ENCODE data around the gene RIMOC1.
"Not testable (repeated sequence)": the region's sequence is repeated elsewhere in the genome, so short reads cannot be mapped to it uniquely, and the experiment has no call there.

Gene RIMOC1

GRCh38 chr5:41940641-41941040 lies 36.5 kb downstream of the RIMOC1 start:
- H4K20me1 ChIP-seq (ENCODE audit: insufficient read depth, low read length) = no peaks in the 10 kb centered on the region
- H3K4me1 ChIP-seq (ENCODE audit: low read length) = no peaks in the 10 kb centered on the region
- H3K36me3 ChIP-seq (replicated peaks; ENCODE audit: insufficient read depth, low read length) = no peaks in the 10 kb centered on the region
- H3K27ac ChIP-seq (ENCODE audit: low read length) = no peak overlapping the region
- no peaks in the 10 kb centered on the region for H3K9me3 ChIP-seq (replicated peaks; ENCODE audit: insufficient read depth, low read length)
- H3K4me2 ChIP-seq (ENCODE audit: low read depth, low read length) = no peak overlapping the region
- no peak overlapping the region for H3K4me3 ChIP-seq (ENCODE audit: low read length)
- no peaks in the 10 kb centered on the region for H3K79me2 ChIP-seq (ENCODE audit: low read length)
- no peak for DNase-seq
- H3F3A ChIP-seq (ENCODE audit: insufficient read depth, low read length) = no peaks in the 10 kb centered on the region
- H3K9me2 ChIP-seq (replicated peaks; ENCODE audit: insufficient read depth, low read length) = no peaks in the 10 kb centered on the region
- H3K27me3 ChIP-seq (replicated peaks; ENCODE audit: insufficient read depth, low read length) = no peaks in the 10 kb centered on the region
- no peak overlapping the region for H2AFZ ChIP-seq (ENCODE audit: low read length)
- TF ChIP-seq EZH2 (optimal IDR thresholded peaks at IDR 0.05; ENCODE audit: low read depth, low read length) (no peak), EZH2phosphoT487 (IDR thresholded peaks at IDR 0.05; ENCODE audit: low read length) (no peak)
- TF ChIP-seq, protein P1, sequence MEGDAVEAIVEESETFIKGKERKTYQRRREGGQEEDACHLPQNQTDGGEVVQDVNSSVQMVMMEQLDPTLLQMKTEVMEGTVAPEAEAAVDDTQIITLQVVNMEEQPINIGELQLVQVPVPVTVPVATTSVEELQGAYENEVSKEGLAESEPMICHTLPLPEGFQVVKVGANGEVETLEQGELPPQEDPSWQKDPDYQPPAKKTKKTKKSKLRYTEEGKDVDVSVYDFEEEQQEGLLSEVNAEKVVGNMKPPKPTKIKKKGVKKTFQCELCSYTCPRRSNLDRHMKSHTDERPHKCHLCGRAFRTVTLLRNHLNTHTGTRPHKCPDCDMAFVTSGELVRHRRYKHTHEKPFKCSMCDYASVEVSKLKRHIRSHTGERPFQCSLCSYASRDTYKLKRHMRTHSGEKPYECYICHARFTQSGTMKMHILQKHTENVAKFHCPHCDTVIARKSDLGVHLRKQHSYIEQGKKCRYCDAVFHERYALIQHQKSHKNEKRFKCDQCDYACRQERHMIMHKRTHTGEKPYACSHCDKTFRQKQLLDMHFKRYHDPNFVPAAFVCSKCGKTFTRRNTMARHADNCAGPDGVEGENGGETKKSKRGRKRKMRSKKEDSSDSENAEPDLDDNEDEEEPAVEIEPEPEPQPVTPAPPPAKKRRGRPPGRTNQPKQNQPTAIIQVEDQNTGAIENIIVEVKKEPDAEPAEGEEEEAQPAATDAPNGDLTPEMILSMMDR (IDR thresholded peaks at IDR 0.05; ENCODE audit: low read length) = no peak
- no peak overlapping the region for H3K9ac ChIP-seq (ENCODE audit: low read length)

DNA sequence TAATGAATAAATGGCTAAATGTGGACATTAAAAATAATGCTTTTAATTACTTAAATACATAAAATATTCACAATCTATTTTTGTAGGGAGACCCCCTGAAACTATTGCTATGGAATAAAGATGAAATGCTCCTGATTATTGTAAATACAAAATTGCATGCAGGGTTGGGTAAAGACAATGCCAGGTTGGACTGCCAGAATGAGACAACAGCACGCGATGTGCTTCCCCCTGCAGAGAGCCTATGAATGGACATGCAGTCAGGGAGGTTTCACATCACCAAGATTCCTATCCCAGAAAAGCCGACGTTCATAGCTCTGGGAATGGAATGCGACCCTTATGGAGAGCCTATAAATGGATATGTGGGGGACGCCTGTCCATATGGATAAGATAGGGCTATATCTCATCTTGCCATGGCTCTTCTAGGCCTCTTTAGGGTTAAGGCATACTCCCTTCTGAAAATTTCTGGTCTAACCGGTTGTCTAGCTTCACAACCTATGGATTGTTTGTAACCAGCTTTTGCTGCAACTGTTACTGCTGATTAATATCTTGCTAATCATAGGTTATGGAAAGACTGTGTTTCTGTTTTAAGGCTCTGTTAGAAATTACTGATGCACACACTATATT lies 41.3 kb downstream of the RIMOC1 start:
- H3K79me2 ChIP-seq (ENCODE audit: low read length); H3K9ac ChIP-seq (ENCODE audit: low read length); DNase-seq; H3K4me1 ChIP-seq (ENCODE audit: low read length); H3K27ac ChIP-seq (ENCODE audit: low read length); H3K27me3 ChIP-seq (replicated peaks; ENCODE audit: insufficient read depth, low read length); H3K9me3 ChIP-seq (replicated peaks; ENCODE audit: insufficient read depth, low read length); H3K4me3 ChIP-seq (ENCODE audit: low read length); H3F3A ChIP-seq (ENCODE audit: insufficient read depth, low read length); H3K9me2 ChIP-seq (replicated peaks; ENCODE audit: insufficient read depth, low read length); H2AFZ ChIP-seq (ENCODE audit: low read length); H3K4me2 ChIP-seq (ENCODE audit: low read depth, low read length); H3K36me3 ChIP-seq (replicated peaks; ENCODE audit: insufficient read depth, low read length); H4K20me1 ChIP-seq (ENCODE audit: insufficient read depth, low read length): not testable (repeated sequence)

- no peak overlapping the region for H3K4me3 ChIP-seq (ENCODE audit: low read length)
- TF ChIP-seq, protein P1 (IDR thresholded peaks at IDR 0.05; ENCODE audit: low read length) = no peak
- no peak for TF ChIP-seq EZH2phosphoT487 (IDR thresholded peaks at IDR 0.05; ENCODE audit: low read length)
- no peak for TF ChIP-seq EZH2 (optimal IDR thresholded peaks at IDR 0.05; ENCODE audit: low read depth, low read length)
- no peaks in the 10 kb centered on the region for H3K4me1 ChIP-seq (ENCODE audit: low read length)
- H2AFZ ChIP-seq (ENCODE audit: low read length) = no peak overlapping the region
- H3K79me2 ChIP-seq (ENCODE audit: low read length) = no peaks in the 10 kb centered on the region
- H3K27ac ChIP-seq (ENCODE audit: low read length) = no peak overlapping the region
- no peaks in the 10 kb centered on the region for H3K36me3 ChIP-seq (replicated peaks; ENCODE audit: insufficient read depth, low read length)
- H3K9me3 ChIP-seq (replicated peaks; ENCODE audit: insufficient read depth, low read length) = no peaks in the 10 kb centered on the region
- H3K27me3 ChIP-seq (replicated peaks; ENCODE audit: insufficient read depth, low read length) = no peaks in the 10 kb centered on the region
- H3K9ac ChIP-seq (ENCODE audit: low read length) = no peak overlapping the region
- DNase-seq = peak; percentile 31
- H4K20me1 ChIP-seq (ENCODE audit: insufficient read depth, low read length) = no peaks in the 10 kb centered on the region
- no peaks in the 10 kb centered on the region for H3K9me2 ChIP-seq (replicated peaks; ENCODE audit: insufficient read depth, low read length)
- no peaks in the 10 kb centered on the region for H3F3A ChIP-seq (ENCODE audit: insufficient read depth, low read length)
- no peak overlapping the region for H3K4me2 ChIP-seq (ENCODE audit: low read depth, low read length)
Observed at GRCh38 chr5:41951224-41951623, 47.1 kb downstream of the RIMOC1 start.

All from MM.1S (cell line).